Activated CD4-positive, alpha-beta memory T cell treated with anti-CD3 and anti-CD28 coated beads for 36 hours (primary cell): ENCODE measurements around the gene BOLA3. TPM values are rescaled to one million over a fixed set of nuclear protein-coding genes. Genes with fewer than 3 reads are reported as not detected.

ENCODE experiments used
- CTCF ChIA-PET: fragments of 350-600 bp; sonication (Branson Sonifier 250); formaldehyde crosslinking; loops from one replicate; lab custom pipeline; 2021; ENCODE audit warnings: antibody characterized with exemption, inconsistent platforms; lab: Charles Lee
- POLR2A ChIA-PET: fragments of 350-600 bp; sonication (Branson Sonifier 250); formaldehyde crosslinking; loops from one replicate; lab custom pipeline; 2021; ENCODE audit warnings: antibody characterized with exemption; lab: Charles Lee
- DNase-seq: peaks from one replicate; pipeline ENCODE4 v3.0.0-alpha.2; 2020
- H3K27ac Mint-ChIP-seq: one replicate; pipeline ENCODE4 v1.8.0; 2021; ENCODE audit warnings: mixed read lengths
- H3K27me3 Mint-ChIP-seq: one replicate; pipeline ENCODE4 v1.8.0; 2021; ENCODE audit warnings: mixed read lengths
- H3K36me3 Mint-ChIP-seq: one replicate; pipeline ENCODE4 v1.8.0; 2021; ENCODE audit warnings: mixed read lengths
- H3K4me1 Mint-ChIP-seq: one replicate; pipeline ENCODE4 v1.8.0; 2021; ENCODE audit warnings: low read depth, mixed read lengths
- H3K4me3 Mint-ChIP-seq: one replicate; pipeline ENCODE4 v1.8.0; 2021; ENCODE audit warnings: mild to moderate bottlenecking, mixed read lengths
- H3K9me3 Mint-ChIP-seq: one replicate; pipeline ENCODE4 v1.8.0; 2021; ENCODE audit warnings: mixed read lengths
- intact Hi-C: fragments of 100-400 bp; cut with micrococcal nuclease; formaldehyde crosslinking; loops from one replicate; pipeline ENCODE4 v1.15.1; 2023
- total RNA-seq, 2 experiments: library from RNA; stranded (reverse); gene quantifications; one replicate each; pipeline ENCODE4 v1.2.3, GENCODE V29; 2021

The BOLA3 gene
- total RNA-seq, 2 experiments from 2014 or later, result 97.2 to 99.8 TPM

DNA sequence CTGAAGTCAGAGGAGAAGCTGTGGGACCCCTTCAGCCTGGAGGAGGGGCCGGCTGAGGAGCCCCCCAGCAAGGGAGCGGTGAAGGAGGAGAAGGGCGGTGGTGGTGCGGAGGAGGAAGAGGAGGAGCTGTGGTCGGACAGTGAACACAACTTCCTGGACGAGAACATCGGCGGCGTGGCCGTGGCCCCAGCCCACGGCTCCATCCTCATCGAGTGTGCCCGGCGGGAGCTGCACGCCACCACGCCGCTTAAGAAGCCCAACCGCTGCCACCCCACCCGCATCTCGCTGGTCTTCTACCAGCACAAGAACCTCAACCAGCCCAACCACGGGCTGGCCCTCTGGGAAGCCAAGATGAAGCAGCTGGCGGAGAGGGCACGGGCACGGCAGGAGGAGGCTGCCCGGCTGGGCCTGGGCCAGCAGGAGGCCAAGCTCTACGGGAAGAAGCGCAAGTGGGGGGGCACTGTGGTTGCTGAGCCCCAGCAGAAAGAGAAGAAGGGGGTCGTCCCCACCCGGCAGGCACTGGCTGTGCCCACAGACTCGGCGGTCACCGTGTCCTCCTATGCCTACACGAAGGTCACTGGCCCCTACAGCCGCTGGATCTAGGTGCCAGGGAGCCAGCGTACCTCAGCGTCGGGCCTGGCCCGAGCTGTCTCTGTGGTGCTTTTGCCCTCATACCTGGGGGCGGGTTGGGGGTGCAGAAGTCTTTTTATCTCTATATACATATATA, 46.0 kb downstream of the BOLA3 start:
- intact Hi-C loops, result no loop called here
- Mint-ChIP-seq H3K27ac (no peak overlapping the region), H3K27me3 (no peaks in the 10 kb centered on the region), H3K4me1 (no peaks in the 10 kb centered on the region), H3K4me3 (no peak overlapping the region), H3K9me3 (no peaks in the 10 kb centered on the region), H3K36me3 (peaks cover 25% of the 10 kb centered on the region)
- CTCF ChIA-PET, result interaction anchor here (0.7 to 1.2 kb wide), 2 partner anchors 15 to 233 kb away, joined by 3 read pairs; no protein-coding TSS in a partner anchor
- POLR2A ChIA-PET, result no interaction called here
- no peak for DNase-seq

DNA sequence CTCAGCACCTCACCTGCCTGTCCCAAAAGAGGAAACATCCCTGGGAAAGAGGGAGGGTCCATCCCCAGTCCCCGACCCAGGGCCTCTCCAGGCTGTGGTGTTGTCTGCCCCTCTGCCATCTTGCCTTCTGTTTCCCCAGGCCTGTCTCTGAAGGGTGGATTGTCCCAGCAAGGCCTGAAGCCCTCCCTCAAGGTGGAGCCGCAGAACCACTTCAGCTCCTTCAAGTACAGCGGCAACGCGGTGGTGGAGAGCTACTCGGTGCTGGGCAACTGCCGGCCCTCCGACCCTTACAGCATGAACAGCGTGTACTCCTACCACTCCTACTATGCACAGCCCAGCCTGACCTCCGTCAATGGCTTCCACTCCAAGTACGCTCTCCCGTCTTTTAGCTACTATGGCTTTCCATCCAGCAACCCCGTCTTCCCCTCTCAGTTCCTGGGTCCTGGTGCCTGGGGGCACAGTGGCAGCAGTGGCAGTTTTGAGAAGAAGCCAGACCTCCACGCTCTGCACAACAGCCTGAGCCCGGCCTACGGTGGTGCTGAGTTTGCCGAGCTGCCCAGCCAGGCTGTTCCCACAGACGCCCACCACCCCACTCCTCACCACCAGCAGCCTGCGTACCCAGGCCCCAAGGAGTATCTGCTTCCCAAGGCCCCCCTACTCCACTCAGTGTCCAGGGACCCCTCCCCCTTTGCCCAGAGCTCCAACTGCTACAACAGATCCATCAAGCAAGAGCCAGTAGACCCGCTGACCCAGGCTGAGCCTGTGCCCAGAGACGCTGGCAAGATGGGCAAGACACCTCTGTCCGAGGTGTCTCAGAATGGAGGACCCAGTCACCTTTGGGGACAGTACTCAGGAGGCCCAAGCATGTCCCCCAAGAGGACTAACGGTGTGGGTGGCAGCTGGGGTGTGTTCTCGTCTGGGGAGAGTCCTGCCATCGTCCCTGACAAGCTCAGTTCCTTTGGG, 47.2 kb downstream of the BOLA3 start:
- peaks cover 25% of the 10 kb centered on the region for H3K36me3 Mint-ChIP-seq
- ChIA-PET CTCF (interaction anchor here (1.2 kb wide), 1 partner anchor 235 kb away, joined by 3 read pairs; no protein-coding TSS in a partner anchor), POLR2A (no interaction called here)
- no peaks in the 10 kb centered on the region for H3K4me1 Mint-ChIP-seq
- no peaks in the 10 kb centered on the region for H3K27me3 Mint-ChIP-seq
- no peak overlapping the region for H3K4me3 Mint-ChIP-seq
- no peak overlapping the region for H3K27ac Mint-ChIP-seq
- intact Hi-C loops, result no loop called here
- no peak for DNase-seq
- no peaks in the 10 kb centered on the region for H3K9me3 Mint-ChIP-seq

DNA sequence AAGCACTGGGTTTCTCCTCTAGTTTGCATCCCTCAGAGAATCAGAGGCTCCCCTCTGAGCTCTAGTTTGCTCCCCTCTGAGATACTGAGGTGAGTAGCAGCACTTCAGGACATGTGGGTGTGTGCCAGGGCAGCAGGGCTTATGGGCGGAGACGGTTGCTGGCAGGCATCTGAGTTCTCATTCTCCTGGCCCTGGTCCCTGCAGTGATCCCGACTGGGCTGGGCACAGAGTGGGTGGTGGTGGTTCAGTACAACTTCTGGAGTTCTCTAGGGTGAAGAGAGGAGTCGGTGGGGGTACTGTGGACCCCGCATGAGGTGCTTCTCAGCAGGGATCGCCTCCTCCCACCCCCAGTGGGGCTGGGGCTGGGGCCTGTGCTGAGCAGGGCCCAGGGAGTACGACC, 47.9 kb downstream of the BOLA3 start:
- H3K27me3 Mint-ChIP-seq, result no peaks in the 10 kb centered on the region
- H3K27ac Mint-ChIP-seq, result no peak overlapping the region
- no peak overlapping the region for H3K4me3 Mint-ChIP-seq
- intact Hi-C loops, result no loop called here
- no peaks in the 10 kb centered on the region for H3K9me3 Mint-ChIP-seq
- ChIA-PET CTCF (no interaction called here), POLR2A (no interaction called here)
- no peaks in the 10 kb centered on the region for H3K4me1 Mint-ChIP-seq
- no peak for DNase-seq
- H3K36me3 Mint-ChIP-seq, result peaks cover 24% of the 10 kb centered on the region

GRCh38 chr2:74099271-74099670, 48.4 kb downstream of the BOLA3 start:
- H3K27ac Mint-ChIP-seq, result no peak overlapping the region

GRCh38 chr2:74097574-74097973, 50.1 kb downstream of the BOLA3 start:
- POLR2A ChIA-PET, result interaction anchor here (1.2 kb wide), 1 partner anchor 23 kb away, joined by 4 read pairs; no protein-coding TSS in a partner anchor
- CTCF ChIA-PET, result interaction anchor here (1.0 kb wide), 1 partner anchor 348 kb away, joined by 3 read pairs; no protein-coding TSS in a partner anchor
- no peaks in the 10 kb centered on the region for H3K27me3 Mint-ChIP-seq
- no peak for DNase-seq
- no peaks in the 10 kb centered on the region for H3K4me1 Mint-ChIP-seq
- H3K9me3 Mint-ChIP-seq, result no peaks in the 10 kb centered on the region
- H3K4me3 Mint-ChIP-seq, result no peak overlapping the region
- peaks cover 24% of the 10 kb centered on the region for H3K36me3 Mint-ChIP-seq
- no peak overlapping the region for H3K27ac Mint-ChIP-seq
- intact Hi-C loops, result no loop called here

More at GRCh38 chr2:74099271-74099670, 48.4 kb downstream of the BOLA3 start:
- ChIA-PET CTCF (no interaction called here), POLR2A (no interaction called here)
- Mint-ChIP-seq H3K4me1 (no peaks in the 10 kb centered on the region), H3K9me3 (no peaks in the 10 kb centered on the region), H3K4me3 (no peak overlapping the region), H3K36me3 (peaks cover 25% of the 10 kb centered on the region), H3K27me3 (no peaks in the 10 kb centered on the region)
- intact Hi-C loops, result no loop called here
- DNase-seq, result no peak

DNA sequence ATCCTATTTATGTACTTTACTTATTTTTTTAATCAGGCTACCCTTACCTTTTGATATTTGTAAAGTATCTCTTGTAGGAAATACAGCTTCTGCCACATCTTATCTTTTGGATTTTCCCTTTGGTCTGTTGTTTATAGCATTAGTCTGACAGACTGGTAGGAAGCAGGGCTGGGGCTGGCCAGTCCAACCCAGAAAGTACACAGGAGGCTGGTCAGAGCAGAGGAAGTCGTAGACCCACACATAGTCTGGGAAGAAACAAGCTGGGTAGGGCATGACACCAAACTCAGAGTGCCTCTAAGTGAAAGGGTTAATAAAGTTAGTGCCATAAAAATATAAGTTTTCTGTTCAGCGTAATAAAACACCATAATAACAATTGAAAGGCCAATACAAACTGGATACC, 51.7 kb downstream of the BOLA3 start:
- intact Hi-C loops, result no loop called here
- Mint-ChIP-seq H3K4me3 (no peak overlapping the region), H3K36me3 (peaks cover 24% of the 10 kb centered on the region), H3K27ac (no peak overlapping the region), H3K4me1 (no peaks in the 10 kb centered on the region), H3K27me3 (no peaks in the 10 kb centered on the region), H3K9me3 (no peaks in the 10 kb centered on the region)
- DNase-seq, result no peak
- ChIA-PET CTCF (no interaction called here), POLR2A (no interaction called here)

DNA sequence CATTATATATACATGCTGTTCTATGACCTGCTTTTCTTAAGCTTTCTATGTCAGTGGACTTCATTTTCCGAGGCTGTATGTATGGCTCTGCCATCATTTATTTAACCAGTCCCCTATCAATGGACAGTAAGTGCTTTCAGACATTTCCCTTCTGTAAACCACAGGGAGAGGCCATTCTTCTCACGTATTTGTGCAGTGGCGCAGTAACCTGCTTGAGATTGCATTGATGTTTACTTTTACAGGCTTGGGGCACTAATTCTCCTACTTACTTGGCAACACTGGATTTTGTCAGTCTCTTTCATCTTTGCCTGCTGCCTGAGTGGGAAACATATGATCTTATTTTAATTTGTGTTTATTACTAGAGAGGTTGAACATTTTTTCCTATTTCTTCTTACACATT, 52.1 kb downstream of the BOLA3 start:
- Mint-ChIP-seq H3K4me1 (no peaks in the 10 kb centered on the region), H3K27ac (no peak overlapping the region), H3K9me3 (no peaks in the 10 kb centered on the region), H3K4me3 (no peak overlapping the region), H3K27me3 (no peaks in the 10 kb centered on the region), H3K36me3 (peaks cover 25% of the 10 kb centered on the region)
- ChIA-PET CTCF (no interaction called here), POLR2A (no interaction called here)
- no peak for DNase-seq
- intact Hi-C loops, result no loop called here

DNA sequence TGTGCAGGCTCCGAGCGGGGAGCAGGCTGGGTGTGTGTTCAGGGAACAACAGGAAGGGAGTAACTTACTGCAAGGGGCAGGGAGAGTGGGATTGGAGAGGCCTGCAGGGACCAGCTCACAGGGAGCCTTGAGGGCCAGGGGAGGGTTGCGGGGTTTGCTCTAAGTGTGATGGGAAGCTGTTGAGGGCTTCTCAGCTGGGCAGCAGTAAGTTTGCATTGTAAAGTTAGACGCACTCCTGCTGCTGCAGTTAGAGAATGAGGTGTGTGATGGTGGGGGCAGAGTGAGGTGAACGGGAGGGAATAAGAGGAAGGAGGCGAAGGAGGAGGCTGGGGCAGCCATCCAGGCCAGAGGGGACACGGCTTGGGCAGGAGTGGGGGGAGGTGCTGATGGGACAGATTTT, 53.4 kb downstream of the BOLA3 start:
- Mint-ChIP-seq H3K9me3 (no peaks in the 10 kb centered on the region), H3K27me3 (no peaks in the 10 kb centered on the region), H3K4me1 (no peaks in the 10 kb centered on the region), H3K27ac (no peak overlapping the region), H3K4me3 (no peak overlapping the region), H3K36me3 (peaks cover 20% of the 10 kb centered on the region)
- no peak for DNase-seq
- intact Hi-C loops, result no loop called here
- CTCF ChIA-PET, result no interaction called here
- POLR2A ChIA-PET, result no interaction called here

DNA sequence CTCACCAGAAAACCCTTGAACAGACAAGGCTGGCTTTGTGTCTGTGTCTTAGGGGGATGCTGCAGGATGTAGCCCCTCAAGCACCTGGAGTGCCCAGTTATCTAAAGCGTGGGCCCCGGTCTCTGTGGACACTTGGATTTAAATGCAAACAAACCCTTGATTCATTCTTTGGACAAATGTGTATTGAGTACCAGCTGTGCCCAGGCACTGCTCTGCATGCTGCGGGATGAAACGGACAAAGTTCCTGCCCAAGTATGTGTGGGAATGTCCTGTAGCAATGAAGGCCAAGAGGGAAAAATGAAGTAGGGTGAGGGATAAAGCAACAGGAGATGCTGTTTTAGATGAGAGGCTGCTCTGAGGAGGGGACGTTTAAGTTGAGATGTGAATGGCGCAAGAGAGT, 53.9 kb downstream of the BOLA3 start:
- ChIA-PET CTCF (no interaction called here), POLR2A (no interaction called here)
- no peak for DNase-seq
- Mint-ChIP-seq H3K4me1 (no peaks in the 10 kb centered on the region), H3K27me3 (no peaks in the 10 kb centered on the region), H3K9me3 (no peaks in the 10 kb centered on the region), H3K4me3 (no peak overlapping the region), H3K36me3 (peaks cover 19% of the 10 kb centered on the region), H3K27ac (no peak overlapping the region)
- intact Hi-C loops, result no loop called here

- Mint-ChIP-seq H3K4me3 (no peak overlapping the region), H3K9me3 (no peaks in the 10 kb centered on the region), H3K27me3 (no peaks in the 10 kb centered on the region), H3K36me3 (peaks cover 18% of the 10 kb centered on the region), H3K4me1 (no peaks in the 10 kb centered on the region), H3K27ac (no peak overlapping the region)
- ChIA-PET CTCF (no interaction called here), POLR2A (no interaction called here)
- no peak for DNase-seq
- intact Hi-C loops, result no loop called here
Measured at GRCh38 chr2:74093426-74093825, 54.3 kb downstream of the BOLA3 start.

GRCh38 chr2:74092275-74092674, 55.4 kb downstream of the BOLA3 start:
- DNase-seq, result no peak
- no peaks in the 10 kb centered on the region for H3K4me1 Mint-ChIP-seq

DNA sequence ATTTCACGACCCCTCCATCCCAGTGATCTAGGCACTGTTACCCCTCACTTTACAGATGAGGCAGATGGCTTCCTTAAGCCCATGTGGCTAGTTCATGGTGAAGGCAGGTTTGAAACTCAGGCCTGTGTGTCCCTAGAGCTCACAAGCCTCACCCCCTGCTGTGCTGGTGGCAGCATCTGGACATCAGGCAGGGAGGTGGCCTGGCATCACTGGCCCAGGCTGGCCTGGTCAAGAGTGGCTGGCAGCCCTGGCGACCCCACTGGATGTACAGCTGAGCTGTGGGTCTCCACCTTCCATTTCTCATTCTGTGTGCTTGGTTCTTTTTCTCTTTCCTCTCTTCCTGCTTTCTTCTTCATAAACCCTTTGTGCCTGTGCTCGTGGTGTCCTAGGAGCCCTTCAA, 56.3 kb downstream of the BOLA3 start:
- H3K4me3 Mint-ChIP-seq, result no peak overlapping the region
- no peaks in the 10 kb centered on the region for H3K9me3 Mint-ChIP-seq
- no peaks in the 10 kb centered on the region for H3K27me3 Mint-ChIP-seq
- peaks cover 20% of the 10 kb centered on the region for H3K36me3 Mint-ChIP-seq
- no peak overlapping the region for H3K27ac Mint-ChIP-seq
- POLR2A ChIA-PET, result no interaction called here
- H3K4me1 Mint-ChIP-seq, result no peaks in the 10 kb centered on the region
- no peak for DNase-seq
- CTCF ChIA-PET, result no interaction called here
- intact Hi-C loops, result no loop called here

More at GRCh38 chr2:74092275-74092674, 55.4 kb downstream of the BOLA3 start:
- Mint-ChIP-seq H3K36me3 (peaks cover 20% of the 10 kb centered on the region), H3K27ac (no peak overlapping the region), H3K4me3 (no peak overlapping the region), H3K9me3 (no peaks in the 10 kb centered on the region), H3K27me3 (no peaks in the 10 kb centered on the region)
- ChIA-PET CTCF (no interaction called here), POLR2A (no interaction called here)
- intact Hi-C loops, result no loop called here
